ENCODE data around the gene SUPT20H. TPM values are rescaled to one million over a fixed set of nuclear protein-coding genes. Genes with fewer than 3 reads are reported as not detected.
A peak's percentile ranks its signal among the peaks of the same experiment; 100 is the strongest.

Gene SUPT20H
- total and polyA plus RNA-seq, 2 of the 13 experiments (the other 11 are each of a cell fraction or from before 2014, with no cell fraction given), result 35.0 to 63.6 TPM

GRCh38 chr13:36998624-36999041, 60.9 kb downstream of the SUPT20H start:
- intact Hi-C loops (cut with micrococcal nuclease; ENCODE audit: unreplicated experiment), result loop anchor here (2.0 kb wide), 1 partner anchor 70 kb away; no protein-coding TSS in a partner anchor
- DNase-seq (ENCODE audit: low spot score) (no peak), ATAC-seq (peak; percentile 34), FAIRE-seq (no peak)
- H3K4me2 ChIP-seq (ENCODE audit: low read depth, low read length), result peak overlapping the region; percentile 89
- ChIA-PET CTCF (ENCODE audit: low intra/inter-chr PET ratio, low total read pairs) (no interaction called here), POLR2A (no interaction called here)
- H3K9me3 ChIP-seq (ENCODE audit: low read length), result no peaks in the 10 kb centered on the region
- H3K9ac ChIP-seq (ENCODE audit: insufficient read depth, low read depth, low read length), result peak overlapping the region; percentile 93
- H2AFZ ChIP-seq (ENCODE audit: low read length), result no peak overlapping the region
- BruUV-seq (replicated peaks), result no TSS peak
- in situ Hi-C loops (cut with HindIII; ENCODE audit: extremely low pct_ligation_motif_present, low pct_unique_long_range_greater_than_20kb), result no loop called here
- H3K36me3 ChIP-seq (replicated peaks in 1 of 2; ENCODE audit: control insufficient read depth in 1 of 2, insufficient read depth in 2 of 2, low read length in 2 of 2), result peaks cover 8 to 27% of the 10 kb centered on the region in 2 experiments
- peak overlapping the region; percentile 97 to 99 (median 97) for H3K4me3 ChIP-seq (replicated peaks in 1 of 3; ENCODE audit: insufficient read depth in 1 of 3, low read depth in 2 of 3, low read length in 3 of 3)
- H3K4me1 ChIP-seq (ENCODE audit: insufficient read depth, low read length), result peaks cover 27% of the 10 kb centered on the region
- no peaks in the 10 kb centered on the region; a peak in 1 of 5 replicates for H3K27me3 ChIP-seq (ENCODE audit: control insufficient read depth in 1 of 2, insufficient read depth in 2 of 2, low read length in 2 of 2)
- no peaks in the 10 kb centered on the region for H4K20me1 ChIP-seq (ENCODE audit: insufficient read depth, low read length)
- WGBS (ENCODE audit: low lambda C conversion rate), result under 1% methylated on average over 21 of the region's 21 CpGs
- peak overlapping the region; percentile 99 for H3K27ac ChIP-seq (ENCODE audit: extremely low read length, insufficient read depth, low read length)
- H3K79me2 ChIP-seq (ENCODE audit: insufficient read depth, low read length), result peaks cover 61% of the 10 kb centered on the region
- TF ChIP-seq ZNF564 (CRISPR knock-in tag; IDR thresholded peaks at IDR 0.05), result 0 out of 2 replicates have a peak, but pooled peaks have one; percentile 9
- no peak for TF ChIP-seq PBX3 (CRISPR knock-in tag; IDR thresholded peaks at IDR 0.05; ENCODE audit: borderline replicate concordance)
- TF ChIP-seq ZNF280D (CRISPR knock-in tag; IDR thresholded peaks at IDR 0.05), result 0 out of 2 replicates have a peak, but pooled peaks have one; percentile 20
- no peak for TF ChIP-seq KIAA2018 (CRISPR knock-in tag; IDR thresholded peaks at IDR 0.05; ENCODE audit: borderline replicate concordance)
- TF ChIP-seq MTA1 (CRISPR knock-in tag; IDR thresholded peaks at IDR 0.05; ENCODE audit: borderline replicate concordance), result peak; percentile 28; the same call in 1 of the 2 replicates
- TF ChIP-seq ZBTB10 (CRISPR knock-in tag; IDR thresholded peaks at IDR 0.05; ENCODE audit: borderline replicate concordance), result 0 out of 2 replicates have a peak, but pooled peaks have one; percentile 9
- no peak for TF ChIP-seq ISL2 (CRISPR knock-in tag; IDR thresholded peaks at IDR 0.05)
- TF ChIP-seq SKI (IDR thresholded peaks at IDR 0.05; ENCODE audit: partially characterized antibody), result no peak
